K562 (cell line): ENCODE measurements around the gene PDLIM7. TPM values are rescaled to one million over a fixed set of nuclear protein-coding genes. Genes with fewer than 3 reads are reported as not detected.

ENCODE experiments used
- DPF2 ChIP-seq: fragments of 450-650 bp; IDR thresholded peaks from 2 replicates; pipeline ENCODE4 v1.6.1; 2016
- EP300 ChIP-seq: IDR thresholded peaks from 2 replicates; pipeline ENCODE4 v1.6.1; 2012; ENCODE audit warnings: low read length, improper control_type of control experiment
- FOS ChIP-seq: IDR thresholded peaks from 3 replicates; pipeline ENCODE4 v1.6.1; 2011; ENCODE audit not compliant: insufficient read length; ENCODE audit errors: extremely low read depth
- HINFP ChIP-seq: fragments of 450-650 bp; conservative IDR thresholded peaks from 2 replicates; pipeline ENCODE4 v1.6.1; 2016; ENCODE audit warnings: missing genetic modification characterization, low read depth, mild to moderate bottlenecking, control low read depth, missing compliant biosample characterization
- IRF2 ChIP-seq: sonication (generic); formaldehyde crosslinking; IDR thresholded peaks from 2 replicates; pipeline ENCODE4 v1.8.1; 2022; ENCODE audit warnings: mild to moderate bottlenecking, missing genetic modification reagents
- IRF9 ChIP-seq: fragments of 450-650 bp; IDR thresholded peaks from 2 replicates; pipeline ENCODE4 v1.6.1; 2016; ENCODE audit warnings: missing biosample characterization, missing genetic modification characterization
- JUN ChIP-seq, 2 experiments: sonication (generic) in 1 of 2; formaldehyde crosslinking in 1 of 2; IDR thresholded peaks; 2 replicates each; pipeline versions ENCODE4 v1.6.1 to v1.8.0; 2012 to 2022; ENCODE audit warnings: borderline replicate concordance in 2 of 2, mild to moderate bottlenecking in 2 of 2, improper control_type of control experiment in 1 of 2, low read depth in 1 of 2, low read length in 1 of 2, missing genetic modification reagents in 1 of 2
- KAT7 ChIP-seq: sonication (generic); formaldehyde crosslinking; IDR thresholded peaks from 2 replicates; pipeline ENCODE4 v1.8.0; 2022; ENCODE audit warnings: missing genetic modification reagents, mild to moderate bottlenecking, borderline replicate concordance
- MEF2A ChIP-seq: IDR thresholded peaks from 2 replicates; pipeline ENCODE4 v1.6.1; 2011; ENCODE audit warnings: low read depth, mild to moderate bottlenecking, low read length, moderate library complexity; ENCODE audit not compliant: control insufficient read depth
- MTF1 ChIP-seq: fragments of 250-450 bp; sonication (Bioruptor Pico); IDR thresholded peaks from 2 replicates; pipeline ENCODE4 v1.9.0; 2021; ENCODE audit warnings: moderate library complexity, mild to moderate bottlenecking, inconsistent platforms, borderline replicate concordance
- NFYB ChIP-seq: IDR thresholded peaks from 2 replicates; pipeline ENCODE4 v1.6.1; 2011; ENCODE audit warnings: mild to moderate bottlenecking, moderate library complexity; ENCODE audit not compliant: insufficient read length; ENCODE audit errors: extremely low read depth
- PRDM10 ChIP-seq: fragments of 450-650 bp; IDR thresholded peaks from 2 replicates; pipeline ENCODE4 v1.6.1; 2018; ENCODE audit not compliant: partially characterized antibody
- SRSF7 ChIP-seq: fragments of 200-400 bp; formaldehyde crosslinking; optimal IDR thresholded peaks from 2 replicates; pipeline ENCODE3; 2017; ENCODE audit warnings: mild to moderate bottlenecking, low read depth, low read length
- TFAP4 ChIP-seq: sonication (generic); formaldehyde crosslinking; IDR thresholded peaks from 2 replicates; pipeline ENCODE4 v1.8.0; 2022; ENCODE audit warnings: missing genetic modification reagents, mild to moderate bottlenecking, moderate library complexity, borderline replicate concordance
- TGIF2 ChIP-seq: sonication (generic); formaldehyde crosslinking; IDR thresholded peaks from 2 replicates; pipeline ENCODE4 v1.8.1; 2022; ENCODE audit warnings: mild to moderate bottlenecking, missing genetic modification reagents, moderate library complexity
- THRAP3 ChIP-seq: fragments of 450-650 bp; IDR thresholded peaks from 2 replicates; pipeline ENCODE4 v1.6.1; 2016; ENCODE audit warnings: mild to moderate bottlenecking, inconsistent platforms, borderline replicate concordance
- ZBTB43 ChIP-seq: sonication (generic); formaldehyde crosslinking; IDR thresholded peaks from 2 replicates; pipeline ENCODE4 v1.8.0; 2023; ENCODE audit warnings: mild to moderate bottlenecking, missing genetic modification reagents
- ZC3H11A ChIP-seq: IDR thresholded peaks from 2 replicates; pipeline ENCODE4 v1.6.1; 2012; ENCODE audit warnings: low read depth, low read length, improper control_type of control experiment
- polyA plus RNA-seq, 8 experiments: library from polyadenylated mRNA; depleted of rRNA in 4 of 8; stranded (reverse) in 5 of 8; unstranded in 3 of 8; fragments of >200 nt; fragmentation: Nextera tagmentation in 2 of 8; fragmentation: Illumina TruSeq in 1 of 8; extraction: Ambion mirVana in 2 of 8; extraction: Trizol in 1 of 8; gene quantifications; 2 replicates each; pipeline versions ENCODE4 v1.2.1 to v1.2.3, GENCODE V29; 2011 to 2014; ENCODE audit warnings: inconsistent platforms in 1 of 8, missing spikeins in 1 of 8
- total RNA-seq, 7 experiments: library from RNA; depleted of rRNA in 6 of 7; stranded (reverse); fragments of >200 nt in 6 of 7; fragmentation: Illumina TruSeq in 2 of 7; extraction: Trizol in 2 of 7; gene quantifications; 2 replicates each; pipeline versions ENCODE4 v1.2.1 to v1.2.3, GENCODE V29; 2011 to 2021; ENCODE audit warnings: low replicate concordance in 1 of 7

PDLIM7 gene
- total and polyA plus RNA-seq, 9 of the 15 experiments (the other 6 are each of a cell fraction or from before 2014, with no cell fraction given), result 2.1 to 124 (median 32.6) TPM

- TF ChIP-seq KAT7 (CRISPR knock-in tag) (no peak), MTF1 (no peak), TFAP4 (CRISPR knock-in tag) (no peak), SRSF7 (no peak), HINFP (tag) (no peak), NFYB (no peak), ZC3H11A (no peak), PRDM10 (no peak), FOS (no peak), JUN (IDR thresholded peaks at IDR 0.05; ENCODE audit: borderline replicate concordance, low read depth, low read length) (peak; percentile 53; the same call in 1 of the 2 replicates), JUN (CRISPR knock-in tag; IDR thresholded peaks at IDR 0.05; ENCODE audit: borderline replicate concordance) (no peak), IRF9 (tag) (peak; percentile 70; the same call in 1 of the 2 replicates), MEF2A (no peak), DPF2 (no peak), IRF2 (CRISPR knock-in tag) (no peak), ZBTB43 (CRISPR knock-in tag) (no peak), TGIF2 (no peak), EP300 (peak; percentile 51; the same call in 1 of the 2 replicates), THRAP3 (no peak)
Observed at GRCh38 chr5:177545487-177546257, 48.3 kb upstream of the PDLIM7 start (continued).
